IPS-18a (cell line): ENCODE results near the gene LEMD3.
"Not testable (repeated sequence)": the region's sequence is repeated elsewhere in the genome, so short reads cannot be mapped to it uniquely, and the experiment has no call there.

Experiments used
- H3K27ac ChIP-seq: one replicate; pipeline ENCODE4 v1.5.1; 2013; ENCODE audit warnings: low read length
- H3K27me3 ChIP-seq: one replicate; pipeline ENCODE4 v1.6.1; 2013; ENCODE audit warnings: mild to moderate bottlenecking, low read length; ENCODE audit not compliant: control insufficient read depth, insufficient read depth
- H3K36me3 ChIP-seq: one replicate; pipeline ENCODE4 v1.6.1; 2013; ENCODE audit warnings: low read depth, low read length; ENCODE audit not compliant: control insufficient read depth
- H3K4me1 ChIP-seq: one replicate; pipeline ENCODE4 v1.6.1; 2013; ENCODE audit warnings: low read depth, low read length; ENCODE audit not compliant: control insufficient read depth
- H3K4me3 ChIP-seq: one replicate; pipeline ENCODE4 v1.5.1; 2013; ENCODE audit warnings: low read length
- H3K9ac ChIP-seq: one replicate; pipeline ENCODE4 v1.6.1; 2013; ENCODE audit warnings: mild to moderate bottlenecking, low read length, moderate library complexity
- H3K9me3 ChIP-seq: one replicate; pipeline ENCODE4 v1.6.1; 2013; ENCODE audit warnings: low read depth, low read length; ENCODE audit not compliant: control insufficient read depth

LEMD3 gene

DNA sequence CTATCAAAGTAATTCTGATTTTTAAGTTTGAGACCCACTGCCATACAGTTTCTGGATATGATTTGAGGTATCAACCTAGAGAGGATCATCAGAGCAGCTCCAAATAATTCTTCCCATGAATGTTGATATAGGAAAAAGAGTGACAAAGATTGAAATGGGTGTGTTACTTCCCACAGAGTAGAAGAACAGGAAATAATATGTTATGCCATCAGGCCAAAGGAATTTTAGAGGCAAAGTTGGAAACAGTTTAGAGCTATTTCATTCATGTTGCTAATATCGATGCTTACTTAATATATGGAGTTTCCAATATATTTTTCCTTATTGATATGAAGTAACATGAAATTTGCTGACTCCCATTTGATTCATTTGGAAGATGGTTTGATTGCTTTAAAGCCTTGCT is 100.2 kb downstream of the LEMD3 start:
- H3K27ac ChIP-seq = no peak overlapping the region
- H3K36me3 ChIP-seq = no peaks in the 10 kb centered on the region
- H3K4me1 ChIP-seq = no peaks in the 10 kb centered on the region
- H3K4me3 ChIP-seq = no peak overlapping the region
- H3K9me3 ChIP-seq = no peaks in the 10 kb centered on the region
- no peaks in the 10 kb centered on the region for H3K27me3 ChIP-seq
- H3K9ac ChIP-seq = no peak overlapping the region

DNA sequence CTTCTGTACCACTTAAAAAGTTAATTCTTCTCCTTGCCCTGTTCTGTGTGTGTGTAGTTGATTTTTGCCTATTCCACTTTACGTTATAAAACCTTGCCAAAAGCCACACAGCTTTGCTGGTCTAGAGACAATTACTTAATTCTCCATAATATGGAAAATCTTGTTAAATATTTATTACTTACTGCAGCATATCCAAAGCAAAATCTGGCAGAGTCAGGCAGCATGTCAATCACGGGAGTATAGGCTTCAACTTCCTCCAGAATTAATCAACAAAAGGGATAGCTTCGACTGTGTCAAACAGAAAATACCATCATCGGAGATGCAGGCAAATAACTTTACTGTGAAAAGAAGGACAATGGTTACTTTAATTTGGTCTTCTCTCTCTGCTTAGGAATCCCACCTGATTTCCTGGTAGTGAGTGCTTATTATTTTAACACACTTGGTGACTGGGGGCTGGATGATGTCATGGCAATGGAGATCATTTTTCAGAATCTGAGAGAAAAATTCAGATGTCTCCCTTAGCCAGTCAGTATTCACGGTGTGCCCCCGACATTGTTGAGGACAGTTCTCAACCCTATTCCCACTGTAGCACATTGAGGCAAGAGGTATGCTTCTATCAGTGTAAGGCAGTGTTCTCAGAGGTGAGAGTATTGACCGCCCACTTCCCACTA is 105.4 kb downstream of the LEMD3 start:
- no peak overlapping the region for H3K9ac ChIP-seq
- no peaks in the 10 kb centered on the region for H3K4me1 ChIP-seq
- H3K36me3 ChIP-seq = no peaks in the 10 kb centered on the region
- peaks cover 20% of the 10 kb centered on the region for H3K27me3 ChIP-seq
- H3K9me3 ChIP-seq = no peaks in the 10 kb centered on the region
- no peak overlapping the region for H3K4me3 ChIP-seq
- no peak overlapping the region for H3K27ac ChIP-seq

DNA sequence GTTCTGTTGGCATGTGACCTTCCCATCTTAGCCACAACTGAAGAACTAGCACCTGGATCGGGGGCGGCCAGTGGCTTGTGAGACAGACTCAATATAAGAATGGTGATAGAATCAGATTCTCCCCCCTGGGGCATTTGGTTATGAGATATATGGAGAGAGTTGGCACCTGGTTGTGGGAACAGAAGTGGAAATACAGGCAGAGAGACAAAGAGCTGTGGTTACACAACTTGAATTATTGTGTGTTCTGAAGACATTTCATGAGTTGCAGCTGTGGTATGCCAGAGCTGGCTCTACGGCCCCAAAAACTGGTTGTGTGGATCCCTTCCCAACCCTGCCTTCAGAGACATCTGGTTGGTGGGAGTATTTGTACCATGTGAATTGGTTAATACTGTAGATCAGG is 106.2 kb downstream of the LEMD3 start:
- Histone ChIP-seq H3K9me3 (no peaks in the 10 kb centered on the region), H3K27ac (no peak overlapping the region), H3K27me3 (peaks cover 29% of the 10 kb centered on the region), H3K4me1 (no peaks in the 10 kb centered on the region), H3K36me3 (no peaks in the 10 kb centered on the region), H3K9ac (no peak overlapping the region), H3K4me3 (no peak overlapping the region)

DNA sequence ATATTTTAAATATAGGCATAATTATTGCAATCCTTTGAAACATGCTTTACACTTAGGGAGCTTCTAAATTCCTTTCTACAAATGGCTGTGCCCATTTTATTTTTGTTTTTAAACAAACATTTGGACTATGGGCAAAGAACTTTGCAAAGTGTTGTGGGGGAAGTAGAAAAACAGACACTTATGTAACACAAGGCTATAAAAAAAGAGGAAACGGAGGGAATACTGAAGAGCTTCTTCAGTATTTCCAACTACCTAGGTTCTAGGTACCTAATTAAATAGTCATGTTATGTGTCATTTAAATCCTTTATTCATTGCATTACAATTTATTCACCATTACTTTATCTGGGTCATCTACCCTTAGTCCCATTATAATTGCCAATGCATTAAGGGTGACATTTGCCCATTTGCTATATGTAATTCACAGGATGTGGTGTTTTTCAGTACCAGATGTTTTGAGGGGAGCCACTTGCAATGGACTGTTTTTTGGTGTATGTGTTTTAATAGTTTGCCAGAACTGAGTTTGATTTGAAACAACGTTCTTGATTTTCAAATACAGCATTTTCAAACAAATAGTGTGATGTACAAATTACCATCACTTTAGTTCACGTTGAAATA is 107.6 kb downstream of the LEMD3 start:
- Histone ChIP-seq H3K27ac (no peak overlapping the region), H3K4me1 (no peaks in the 10 kb centered on the region), H3K9me3 (no peaks in the 10 kb centered on the region), H3K4me3 (no peak overlapping the region), H3K9ac (no peak overlapping the region), H3K36me3 (no peaks in the 10 kb centered on the region), H3K27me3 (peaks cover 29% of the 10 kb centered on the region)

DNA sequence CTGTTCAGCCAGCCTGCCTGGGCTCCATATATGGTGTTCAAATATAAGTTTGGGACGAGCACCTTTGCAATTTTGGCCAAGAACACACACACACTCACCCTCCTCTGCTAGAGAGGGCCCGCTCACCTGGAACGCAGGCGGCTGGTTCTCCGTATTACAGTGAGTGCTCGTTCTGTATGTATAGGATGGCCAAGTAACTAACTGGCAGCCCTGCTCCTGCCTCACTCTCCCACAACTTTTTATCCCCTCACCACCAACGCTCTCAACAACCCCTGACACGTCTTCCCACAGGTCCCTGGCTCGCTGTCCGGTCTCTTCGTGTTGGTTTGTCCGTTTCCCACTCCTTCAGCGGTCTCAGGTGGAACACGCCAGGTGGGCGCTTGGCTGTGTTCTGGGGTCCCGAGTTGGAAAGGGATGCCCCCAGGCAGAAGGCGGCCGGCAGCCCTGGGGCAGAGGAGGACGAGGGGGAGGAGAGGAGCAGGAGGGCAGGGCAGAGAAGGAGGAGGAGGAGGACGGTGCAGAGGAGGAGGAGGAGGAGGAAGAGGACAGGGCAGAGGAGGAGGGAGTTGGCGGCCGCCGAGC is 108.7 kb downstream of the LEMD3 start:
- Histone ChIP-seq H3K9me3 (no peaks in the 10 kb centered on the region), H3K27me3 (peaks cover 29% of the 10 kb centered on the region), H3K4me1 (no peaks in the 10 kb centered on the region), H3K27ac (no peak overlapping the region), H3K36me3 (no peaks in the 10 kb centered on the region), H3K4me3 (peak overlapping the region; percentile 87), H3K9ac (no peak overlapping the region)

DNA sequence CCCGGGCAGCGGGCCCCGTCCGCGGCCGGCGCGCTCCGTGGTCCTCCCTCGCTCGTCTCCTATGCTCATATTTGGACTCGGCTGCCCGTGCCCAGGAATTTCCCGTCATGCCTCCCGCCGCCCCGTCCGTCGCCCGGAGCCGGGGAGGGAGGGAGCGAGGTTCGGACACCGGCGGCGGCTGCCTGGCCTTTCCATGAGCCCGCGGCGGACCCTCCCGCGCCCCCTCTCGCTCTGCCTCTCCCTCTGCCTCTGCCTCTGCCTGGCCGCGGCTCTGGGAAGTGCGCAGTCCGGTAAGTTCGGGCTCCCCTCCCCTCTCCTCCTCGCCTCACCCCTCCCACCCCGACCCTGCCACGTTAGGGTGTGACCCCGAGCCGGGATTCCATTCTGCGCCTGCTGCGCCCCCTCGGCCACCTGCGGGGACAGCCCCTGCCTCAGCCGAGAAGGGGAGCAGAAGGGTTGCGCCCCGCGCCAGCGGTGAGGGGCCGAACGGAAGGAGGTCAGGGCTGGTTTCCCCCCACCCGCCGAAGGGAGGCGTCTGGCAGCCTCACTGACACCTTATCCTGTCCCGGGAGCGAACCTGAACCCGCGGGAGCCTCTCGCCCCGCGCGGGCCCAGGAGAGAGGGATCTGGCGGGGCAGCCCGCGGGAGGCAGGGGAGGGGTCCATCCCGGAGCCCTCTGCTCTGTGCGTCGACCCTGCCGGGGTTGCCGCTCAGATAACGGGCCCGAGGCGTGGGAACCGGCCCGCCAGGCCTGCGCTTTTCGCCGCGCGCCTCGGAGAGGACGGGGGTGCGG is 109.4 kb downstream of the LEMD3 start, which contains the start of gene MSRB3:
Gene MSRB3 (plus strand): TSS at position 108 of the 793 bp plus-strand sequence. CDS start 29,897 bp downstream, outside the sequence.
- Histone ChIP-seq H3K9me3 (no peaks in the 10 kb centered on the region), H3K4me3 (peak within 1 kb of the TSS; percentile 87), H3K27ac (no peak within 1 kb of the TSS), H3K9ac (peak within 1 kb of the TSS; percentile 39), H3K4me1 (no peaks in the 10 kb centered on the region), H3K27me3 (peaks cover 29% of the 10 kb centered on the region), H3K36me3 (no peaks in the 10 kb centered on the region)

DNA sequence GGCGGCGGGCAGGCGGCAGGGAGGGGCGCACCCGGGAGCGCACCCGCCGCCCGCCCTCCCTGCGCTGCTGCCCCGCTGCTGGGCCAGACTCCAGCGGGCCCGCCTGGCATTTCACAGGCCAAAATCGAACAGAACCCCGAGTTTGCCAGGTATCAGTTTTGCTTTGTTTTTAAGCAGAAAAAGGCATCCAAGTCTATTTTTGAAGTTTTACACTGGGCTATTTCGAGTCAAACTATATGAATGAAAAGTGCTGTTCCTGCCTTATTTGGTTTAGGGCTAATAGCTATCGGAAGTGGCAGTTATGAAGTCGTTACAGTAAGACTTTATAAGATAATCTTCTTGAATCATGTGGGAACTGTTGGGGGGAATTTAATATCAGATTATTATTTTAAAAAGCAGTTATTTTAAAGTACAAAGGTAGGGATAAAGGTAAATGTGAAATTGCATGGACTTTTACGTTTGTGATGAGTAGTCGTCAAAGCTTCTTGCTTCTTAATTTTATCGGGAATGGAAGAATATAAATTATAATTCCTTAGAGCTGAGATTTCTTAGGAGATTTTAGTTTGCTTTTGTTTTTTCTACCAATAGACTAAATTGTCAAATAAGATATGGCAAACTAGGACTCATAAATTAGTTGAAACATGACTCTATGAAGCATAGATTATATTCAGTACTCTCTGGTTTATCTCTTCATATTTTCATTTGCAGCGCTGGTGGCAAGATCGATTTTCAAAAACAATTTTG is 110.2 kb downstream of the LEMD3 start:
- Histone ChIP-seq H3K9ac (peak overlapping the region; percentile 39), H3K9me3 (no peaks in the 10 kb centered on the region), H3K4me1 (no peaks in the 10 kb centered on the region), H3K27me3 (peaks cover 29% of the 10 kb centered on the region), H3K27ac (no peak overlapping the region), H3K36me3 (no peaks in the 10 kb centered on the region), H3K4me3 (peak overlapping the region; percentile 87)

DNA sequence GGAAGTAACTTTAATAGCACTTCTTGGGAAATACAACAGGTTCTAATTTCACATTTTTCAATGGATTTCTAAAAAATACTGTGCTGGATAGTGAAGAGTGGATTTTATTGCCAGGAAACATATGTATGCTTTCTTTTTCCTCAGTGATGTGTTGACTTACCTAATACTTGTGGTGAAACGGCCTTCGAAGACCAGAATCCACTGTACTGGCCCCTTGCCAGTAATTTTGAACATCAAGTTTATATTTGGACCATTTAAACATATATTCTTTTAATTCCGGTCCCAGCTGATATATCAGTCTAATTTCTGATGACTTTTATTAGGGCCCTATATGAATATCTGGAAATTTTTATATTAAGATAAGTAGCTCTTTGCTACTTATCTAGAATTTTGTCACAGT is 110.9 kb downstream of the LEMD3 start:
- Histone ChIP-seq H3K27me3 (peaks cover 29% of the 10 kb centered on the region), H3K9ac (no peak overlapping the region), H3K4me3 (no peak overlapping the region), H3K36me3 (no peaks in the 10 kb centered on the region), H3K9me3 (no peaks in the 10 kb centered on the region), H3K4me1 (no peaks in the 10 kb centered on the region), H3K27ac (no peak overlapping the region)

DNA sequence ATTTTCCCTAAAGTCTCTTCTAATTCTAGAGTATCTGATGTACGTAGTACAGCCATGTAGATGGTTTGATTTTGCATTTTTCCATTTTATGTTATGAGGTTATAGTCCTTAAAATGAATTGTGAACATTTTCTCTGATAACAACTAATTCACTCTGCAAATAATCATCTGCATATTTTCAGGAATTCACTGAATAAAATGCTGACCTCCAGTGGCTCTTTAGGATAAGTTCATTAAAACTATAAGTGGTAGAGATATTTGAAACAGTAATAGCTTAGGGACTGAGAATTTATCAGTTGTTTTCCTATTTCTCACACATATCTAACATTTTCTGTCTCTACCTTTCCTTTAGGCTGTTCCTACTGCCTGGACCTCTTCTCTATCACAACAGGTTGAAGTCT is 113.5 kb downstream of the LEMD3 start:
- Histone ChIP-seq H3K27ac (no peak overlapping the region), H3K27me3 (peaks cover 17% of the 10 kb centered on the region)

DNA sequence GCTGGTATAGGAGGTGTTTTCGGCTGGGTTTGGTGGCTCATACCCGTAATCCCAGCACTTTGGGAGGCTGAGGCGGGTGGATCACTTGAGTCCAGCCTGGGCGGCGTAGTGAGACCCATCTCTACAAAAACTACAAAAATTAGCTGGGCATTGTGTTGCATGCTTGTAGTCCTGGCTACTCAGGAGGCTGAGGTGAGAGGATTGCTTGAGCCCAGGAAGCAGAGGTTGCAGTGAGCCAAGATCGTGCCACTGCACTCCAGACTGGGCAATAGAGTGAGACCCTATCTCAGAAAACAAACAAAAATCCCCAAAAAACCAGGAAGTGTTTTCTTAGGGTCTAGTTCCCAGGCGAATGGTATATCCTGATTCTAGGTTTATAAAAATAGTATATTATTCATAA is 116.1 kb downstream of the LEMD3 start:
- not testable (repeated sequence) for H3K9ac ChIP-seq, H3K27me3 ChIP-seq, H3K9me3 ChIP-seq, H3K4me3 ChIP-seq, H3K4me1 ChIP-seq, H3K27ac ChIP-seq, H3K36me3 ChIP-seq

More for the DNA sequence above, 113.5 kb downstream of the LEMD3 start:
- Histone ChIP-seq H3K4me3 (no peak overlapping the region), H3K36me3 (no peaks in the 10 kb centered on the region), H3K4me1 (no peaks in the 10 kb centered on the region), H3K9me3 (no peaks in the 10 kb centered on the region), H3K9ac (no peak overlapping the region)

DNA sequence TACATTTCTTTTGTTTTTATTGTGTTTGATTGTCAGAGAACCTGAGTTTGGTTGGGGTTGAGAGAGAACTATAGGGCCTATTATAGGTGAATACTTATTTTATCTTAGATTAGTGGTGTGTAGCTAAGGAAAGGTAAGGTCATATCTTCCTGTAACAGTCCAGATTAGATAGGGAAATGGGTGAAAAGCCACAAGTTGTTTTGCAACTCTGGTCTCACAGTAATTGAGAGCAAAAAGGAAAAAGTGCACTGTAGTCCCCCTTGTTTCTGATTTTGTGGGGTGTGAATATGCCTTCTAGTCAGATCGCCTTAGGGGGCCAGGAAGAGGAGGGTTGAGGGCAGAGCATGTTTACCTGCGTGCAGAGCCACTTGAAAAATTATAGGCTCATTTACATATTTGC is 118.0 kb downstream of the LEMD3 start:
- no peak overlapping the region for H3K9ac ChIP-seq
- no peaks in the 10 kb centered on the region for H3K9me3 ChIP-seq
- H3K4me3 ChIP-seq = no peak overlapping the region

More for the DNA sequence above, 118.0 kb downstream of the LEMD3 start:
- Histone ChIP-seq H3K4me1 (no peaks in the 10 kb centered on the region), H3K27ac (no peak overlapping the region), H3K27me3 (no peaks in the 10 kb centered on the region), H3K36me3 (no peaks in the 10 kb centered on the region)
